ENCODE measurements around the gene BFSP1.

Gene BFSP1

GRCh38 chr20:17557675-17558006 is 26.5 kb upstream of the BFSP1 start:
- DNase-seq (ENCODE audit: low spot score), result no peak

GRCh38 chr20:17556837-17557674 is 25.9 kb upstream of the BFSP1 start:
- DNase-seq (ENCODE audit: low spot score), result no peak

GRCh38 chr20:17555106-17555505 is 23.9 kb upstream of the BFSP1 start:
- DNase-seq (ENCODE audit: low spot score), result no peak

GRCh38 chr20:17549131-17549530 is 18.0 kb upstream of the BFSP1 start:
- no peak for DNase-seq (ENCODE audit: low spot score)

GRCh38 chr20:17545127-17545526 is 13.9 kb upstream of the BFSP1 start:
- no peak for DNase-seq (ENCODE audit: low spot score)

- DNase-seq (ENCODE audit: low spot score), result no peak
Observed at GRCh38 chr20:17543531-17544131, 12.5 kb upstream of the BFSP1 start.

- DNase-seq (ENCODE audit: low spot score), result no peak
Observed at GRCh38 chr20:17542993-17543412, 11.8 kb upstream of the BFSP1 start.

GRCh38 chr20:17542481-17542880 is 11.3 kb upstream of the BFSP1 start:
- no peak for DNase-seq (ENCODE audit: low spot score)

GRCh38 chr20:17541996-17542395 is 10.8 kb upstream of the BFSP1 start:
- no peak for DNase-seq (ENCODE audit: low spot score)

- no peak for DNase-seq (ENCODE audit: low spot score)
Observed at GRCh38 chr20:17541596-17541995, 10.4 kb upstream of the BFSP1 start.

GRCh38 chr20:17538517-17539170 is 7.5 kb upstream of the BFSP1 start:
- no peak for DNase-seq (ENCODE audit: low spot score)

- DNase-seq (ENCODE audit: low spot score), result no peak
Observed at GRCh38 chr20:17537959-17538358, 6.8 kb upstream of the BFSP1 start.

GRCh38 chr20:17536944-17537444 is 5.8 kb upstream of the BFSP1 start:
- DNase-seq (ENCODE audit: low spot score), result peak; percentile 45

GRCh38 chr20:17534077-17534476 is 2.9 kb upstream of the BFSP1 start:
- no peak for DNase-seq (ENCODE audit: low spot score)

GRCh38 chr20:17533396-17533795 is 2.2 kb upstream of the BFSP1 start:
- no peak for DNase-seq (ENCODE audit: low spot score)

GRCh38 chr20:17531665-17532025 is 466 bp upstream of the BFSP1 start:
- DNase-seq (ENCODE audit: low spot score), result no peak

GRCh38 chr20:17530153-17530552 is 1.0 kb downstream of the BFSP1 start:
- DNase-seq (ENCODE audit: low spot score), result no peak

- DNase-seq (ENCODE audit: low spot score), result no peak
Observed at GRCh38 chr20:17529586-17529985, 1.6 kb downstream of the BFSP1 start.

GRCh38 chr20:17525650-17526049 is 5.5 kb downstream of the BFSP1 start:
- no peak for DNase-seq (ENCODE audit: low spot score)

- no peak for DNase-seq (ENCODE audit: low spot score)
Observed at GRCh38 chr20:17525132-17525531, 6.0 kb downstream of the BFSP1 start.

- no peak for DNase-seq (ENCODE audit: low spot score)
Observed at GRCh38 chr20:17524560-17524959, 6.6 kb downstream of the BFSP1 start.

- no peak for DNase-seq (ENCODE audit: low spot score)
Observed at GRCh38 chr20:17523326-17523725, 7.9 kb downstream of the BFSP1 start.

- DNase-seq (ENCODE audit: low spot score), result no peak
Observed at GRCh38 chr20:17522528-17522927, 8.7 kb downstream of the BFSP1 start.

All from hematopoietic multipotent progenitor cell treated with erythropoietin and hydrocortisone succinate and interleukin-3 and kit ligand, for 17 days (in vitro differentiated cells).